Vagina (tissue), 2 donors: Measurements from ENCODE around the gene SCRN1. TPM values are rescaled to one million over a fixed set of nuclear protein-coding genes. Genes with fewer than 3 reads are reported as not detected.

Experiments
- DNase-seq, 2 donors: peaks; one replicate each; pipeline ENCODE4 v3.0.0-alpha.2; 2017; ENCODE audit errors: extremely low spot score in 2 of 2
- H3K27ac ChIP-seq: fragments of 200-600 bp; sonication (generic); one replicate; pipeline ENCODE4 v1.5.1; 2019
- H3K27me3 ChIP-seq: fragments of 200-600 bp; sonication (generic); one replicate; pipeline ENCODE4 v1.5.1; 2019
- H3K36me3 ChIP-seq, 2 donors: fragments of 200-600 bp; sonication (generic); one replicate each; pipeline ENCODE4 v1.5.1; 2017 to 2019
- H3K4me1 ChIP-seq: fragments of 200-600 bp; sonication (generic); one replicate; pipeline ENCODE4 v1.5.1; 2019
- H3K4me3 ChIP-seq, 2 donors: fragments of 200-600 bp; sonication (generic); 1 replicate in 1 of 2; 2 replicates in 1 of 2; pipeline ENCODE4 v1.5.1; 2016 to 2019
- H3K9me3 ChIP-seq: fragments of 200-600 bp; sonication (generic); one replicate; pipeline ENCODE4 v1.5.1; 2019
- CTCF ChIP-seq, 3 experiments: fragments of 450-650 bp in 2 of 3; fragments of 200-600 bp in 1 of 3; sonication (generic) in 1 of 3; IDR thresholded peaks; one replicate each; pipeline ENCODE4 v1.5.1; 2017 to 2019; ENCODE audit warnings: antibody characterized with exemption in 3 of 3, mild to moderate bottlenecking in 2 of 3, moderate library complexity in 2 of 3
- POLR2A ChIP-seq, 2 donors: fragments of 450-650 bp; IDR thresholded peaks; one replicate each; pipeline ENCODE4 v1.6.1; 2017; ENCODE audit warnings: antibody characterized with exemption in 2 of 2, mild to moderate bottlenecking in 2 of 2, moderate library complexity in 2 of 2
- POLR2AphosphoS5 ChIP-seq, 2 donors: sonication (generic); formaldehyde crosslinking; IDR thresholded peaks; one replicate each; pipeline ENCODE4 v1.9.0; 2017; ENCODE audit warnings: antibody characterized with exemption in 2 of 2, mild to moderate bottlenecking in 2 of 2, low read depth in 1 of 2; ENCODE audit not compliant: insufficient read depth in 1 of 2
- intact Hi-C: fragments of 100-400 bp; cut with DNase I; formaldehyde crosslinking; loops from one replicate; pipeline ENCODE4 v1.15.1; 2023
- total RNA-seq: library from RNA; depleted of rRNA; stranded (reverse); fragments of >200 nt; gene quantifications from one replicate; pipeline ENCODE4 v1.2.3, GENCODE V29; 2016

The SCRN1 gene
- total RNA-seq, 1 donor from 2014 or later: 40.8 TPM

GRCh38 chr7:30032310-30033125 is 42.9 kb upstream of the SCRN1 start:
- peaks cover 47% of the 10 kb centered on the region for H3K4me1 ChIP-seq
- no peaks in the 10 kb centered on the region for H3K9me3 ChIP-seq
- no peaks in the 10 kb centered on the region for H3K27me3 ChIP-seq
- TF ChIP-seq POLR2A (IDR thresholded peaks at IDR 0.05): no peak
- no peak for TF ChIP-seq POLR2AphosphoS5 (IDR thresholded peaks at IDR 0.05; ENCODE audit: insufficient read depth in 1 of 2, low read depth in 1 of 2)
- no peak for TF ChIP-seq CTCF (IDR thresholded peaks at IDR 0.05)
- no peak overlapping the region for H3K4me3 ChIP-seq
- DNase-seq: no peak
- intact Hi-C loops: no loop called here
- H3K36me3 ChIP-seq: no peaks in the 10 kb centered on the region
- H3K27ac ChIP-seq: no peak overlapping the region

- Histone ChIP-seq H3K36me3 (no peaks in the 10 kb centered on the region), H3K27me3 (no peaks in the 10 kb centered on the region), H3K4me1 (peaks cover 57% of the 10 kb centered on the region), H3K9me3 (no peaks in the 10 kb centered on the region), H3K4me3 (peak overlapping the region in 1 of 2 donors; percentile 80), H3K27ac (peak overlapping the region; percentile 94)
- DNase-seq: no peak
- TF ChIP-seq CTCF (IDR thresholded peaks at IDR 0.05) (no peak), POLR2A (IDR thresholded peaks at IDR 0.05) (no peak), POLR2AphosphoS5 (IDR thresholded peaks at IDR 0.05; ENCODE audit: insufficient read depth in 1 of 2, low read depth in 1 of 2) (no peak)
- intact Hi-C loops: loop anchor here (10.0 kb wide), 1 partner anchor 105 kb away; the partner anchor contains the start of gene MTURN
Measured at GRCh38 chr7:30029696-30030095, 40.1 kb upstream of the SCRN1 start.

DNA sequence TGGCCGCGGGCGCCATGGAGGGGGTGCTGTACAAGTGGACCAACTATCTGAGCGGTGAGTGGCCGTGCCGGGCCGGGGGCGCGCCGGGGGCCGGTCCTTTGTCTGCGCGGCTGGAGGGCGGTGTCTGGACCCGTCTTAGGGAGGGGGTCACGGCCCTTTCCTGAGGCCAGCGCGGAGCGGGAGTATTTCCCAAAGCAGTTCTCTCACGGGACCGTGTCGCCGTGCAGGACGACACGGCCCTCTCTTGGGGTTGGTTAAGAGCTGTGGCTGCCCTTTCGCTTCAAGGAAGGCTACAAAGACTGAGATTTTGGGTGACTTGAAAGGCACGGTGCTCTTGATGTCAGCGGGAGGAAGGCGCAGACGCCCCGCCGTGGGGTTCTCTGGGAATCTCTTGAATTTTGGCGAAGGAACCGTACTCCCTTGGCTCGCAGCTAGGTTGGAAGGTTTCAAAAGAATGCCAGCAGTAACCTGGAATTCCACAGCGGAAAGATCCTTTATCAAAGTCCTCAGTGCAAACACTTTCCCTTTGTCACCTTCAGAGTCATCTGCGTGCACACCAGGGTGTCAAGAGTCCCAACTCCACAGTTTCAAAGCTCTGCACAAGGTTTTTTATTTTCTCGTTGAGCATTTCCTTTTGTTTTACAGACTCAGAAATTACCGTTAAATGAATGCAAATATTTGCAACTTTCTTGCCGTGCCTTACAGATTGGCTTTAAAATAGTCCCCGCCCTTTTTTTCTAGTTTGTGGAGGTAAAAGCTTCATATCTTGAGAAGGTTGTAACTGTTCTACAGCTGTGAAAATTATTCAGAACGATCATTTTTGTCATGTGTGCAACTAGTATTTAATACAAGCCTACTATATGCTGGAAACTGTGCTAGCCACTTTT is 39.4 kb upstream of the SCRN1 start:
- H3K9me3 ChIP-seq: no peaks in the 10 kb centered on the region
- no peaks in the 10 kb centered on the region for H3K27me3 ChIP-seq
- intact Hi-C loops: loop anchor here (10.0 kb wide), 1 partner anchor 106 kb away; the partner anchor contains the start of gene MTURN
- DNase-seq: no peak
- peak overlapping the region; percentile 80 to 86 for H3K4me3 ChIP-seq
- peak overlapping the region; percentile 94 for H3K27ac ChIP-seq
- H3K4me1 ChIP-seq: peaks cover 64% of the 10 kb centered on the region
- H3K36me3 ChIP-seq: no peaks in the 10 kb centered on the region
- TF ChIP-seq CTCF (IDR thresholded peaks at IDR 0.05) (no peak), POLR2AphosphoS5 (IDR thresholded peaks at IDR 0.05; ENCODE audit: insufficient read depth in 1 of 2, low read depth in 1 of 2) (no peak), POLR2A (IDR thresholded peaks at IDR 0.05) (no peak)

DNA sequence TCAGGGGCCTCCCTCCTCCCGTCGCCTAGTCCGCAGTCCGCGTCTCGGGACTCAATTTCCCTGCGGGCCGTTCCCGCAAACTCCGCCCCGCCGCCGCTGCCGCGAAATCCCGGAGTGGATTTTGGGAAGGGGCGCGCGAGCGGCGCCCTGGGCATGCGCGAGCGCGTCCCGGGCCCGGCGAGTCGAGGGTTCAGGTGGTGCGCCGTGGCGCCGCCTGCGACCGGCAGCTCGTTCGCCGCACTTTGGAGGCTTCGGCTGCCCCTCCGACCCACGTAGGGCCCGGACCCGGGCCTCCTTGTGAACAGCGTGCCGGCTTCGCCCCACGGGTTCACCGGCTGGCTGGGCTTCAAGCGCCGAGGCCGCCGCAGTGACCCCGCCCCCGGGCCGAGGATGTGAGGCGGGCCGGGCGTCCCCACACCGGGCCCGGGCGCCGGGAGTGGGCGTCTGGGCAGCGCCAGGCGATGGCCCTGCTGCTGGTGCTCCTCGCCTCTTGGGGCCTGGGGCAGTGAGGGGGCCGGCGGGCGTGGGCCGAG is 38.7 kb upstream of the SCRN1 start, which contains the start of gene PLEKHA8:
Gene PLEKHA8 (plus strand): TSS at position 197 of the 533 bp plus-strand sequence. CDS start 351 bp downstream, outside the sequence.
- DNase-seq: peak in 1 of 2 donors; percentile 91
- Histone ChIP-seq H3K36me3 (no peaks in the 10 kb centered on the region), H3K27me3 (no peaks in the 10 kb centered on the region), H3K27ac (peak within 1 kb of the TSS; percentile 94), H3K4me3 (peak within 1 kb of the TSS; percentile 80 to 86), H3K9me3 (no peaks in the 10 kb centered on the region), H3K4me1 (peaks cover 71% of the 10 kb centered on the region)
- intact Hi-C loops: loop anchor here (10.0 kb wide), 1 partner anchor 107 kb away; the partner anchor contains the start of gene MTURN
- TF ChIP-seq CTCF (IDR thresholded peaks at IDR 0.05) (peak in 1 of 3 experiments; percentile 38), POLR2A (IDR thresholded peaks at IDR 0.05) (peak in 1 of 2 donors; percentile 60), POLR2AphosphoS5 (IDR thresholded peaks at IDR 0.05; ENCODE audit: insufficient read depth in 1 of 2, low read depth in 1 of 2) (peak; percentile 63 to 81)
